Lung (tissue), 12 donors: ENCODE measurements around the gene ADGRL1. TPM values are rescaled to one million over a fixed set of nuclear protein-coding genes. Genes with fewer than 3 reads are reported as not detected.

Experiments used
- ATAC-seq: fragments of 200-7000 bp; cut with Tn5 transposase; one replicate; pipeline ENCODE4 v1.9.1; 2020; ENCODE audit warnings: moderate number of reproducible peaks; ENCODE audit not compliant: insufficient read depth, low FRiP score
- DNase-seq, 3 donors: peaks; one replicate each; pipeline ENCODE4 v3.0.0-alpha.2; 2013 to 2017
- H3K27ac ChIP-seq, 2 donors: one replicate each; pipeline ENCODE4 v1.5.1; 2013; ENCODE audit warnings: mild to moderate bottlenecking in 2 of 2, moderate library complexity in 2 of 2, control low read depth in 1 of 2, inconsistent platforms in 1 of 2, low read depth in 1 of 2, low read length in 1 of 2
- H3K27me3 ChIP-seq, 3 donors: one replicate each; pipeline ENCODE4 v1.5.1; 2013; ENCODE audit warnings: low read length in 2 of 3; ENCODE audit not compliant: control insufficient read depth in 3 of 3, insufficient read depth in 3 of 3
- H3K36me3 ChIP-seq, 4 donors: one replicate each; pipeline ENCODE4 v1.5.1; 2013; ENCODE audit warnings: low read length in 4 of 4, mild to moderate bottlenecking in 1 of 4, moderate library complexity in 1 of 4; ENCODE audit not compliant: control insufficient read depth in 4 of 4, insufficient read depth in 4 of 4
- H3K4me1 ChIP-seq, 5 donors: one replicate each; pipeline ENCODE4 v1.5.1; 2013; ENCODE audit warnings: low read length in 5 of 5, mild to moderate bottlenecking in 2 of 5, moderate library complexity in 1 of 5; ENCODE audit not compliant: control insufficient read depth in 5 of 5, insufficient read depth in 5 of 5
- H3K4me3 ChIP-seq: one replicate; pipeline ENCODE4 v1.5.1; 2013; ENCODE audit warnings: mild to moderate bottlenecking, control low read depth, moderate library complexity
- H3K9ac ChIP-seq, 2 donors: one replicate each; pipeline ENCODE4 v1.5.1; 2013; ENCODE audit warnings: low read length in 2 of 2, control low read depth in 1 of 2; ENCODE audit not compliant: insufficient read depth in 1 of 2
- H3K9me3 ChIP-seq, 4 donors: one replicate each; pipeline ENCODE4 v1.5.1; 2013; ENCODE audit warnings: low read length in 3 of 4, mild to moderate bottlenecking in 1 of 4, moderate library complexity in 1 of 4; ENCODE audit not compliant: control insufficient read depth in 4 of 4, insufficient read depth in 3 of 4
- WGBS, 2 donors: extraction: QIAGEN DNeasy Blood & Tissue Kit; methylation state at CpG; one replicate each; pipeline ENCODE4 v1.1.7; 2013; 5-methylcytosine and 5-hydroxymethylcytosine counted together
- polyA plus RNA-seq, 2 donors: library from polyadenylated mRNA; stranded (reverse); fragments of 200-250 nt; gene quantifications; one replicate each; pipeline ENCODE4 v1.2.1, GENCODE V29; 2013
- total RNA-seq, 2 donors: library from RNA; depleted of rRNA in 1 of 2; stranded (reverse); fragments of >200 nt in 1 of 2; gene quantifications; one replicate each; pipeline ENCODE4 v1.2.1, GENCODE V29; 2014 to 2021
- TF ChIP-seq, protein P1 (sequence below): IDR thresholded peaks from 2 replicates; pipeline ENCODE4 v1.5.1; 2012; ENCODE audit warnings: mild to moderate bottlenecking; ENCODE audit errors: control extremely low read depth, extremely low read depth
- donor health status: control.
- donor health status: control.
- donor health status: Bipolar disorder and iron deficiency.
- donor health status: healthy.
- donor health status: DM: yes; HTN: yes; CAD: no.

ADGRL1 gene
- total and polyA plus RNA-seq, 4 donors, result 9.4 to 35.9 (median 19.3) TPM

DNA sequence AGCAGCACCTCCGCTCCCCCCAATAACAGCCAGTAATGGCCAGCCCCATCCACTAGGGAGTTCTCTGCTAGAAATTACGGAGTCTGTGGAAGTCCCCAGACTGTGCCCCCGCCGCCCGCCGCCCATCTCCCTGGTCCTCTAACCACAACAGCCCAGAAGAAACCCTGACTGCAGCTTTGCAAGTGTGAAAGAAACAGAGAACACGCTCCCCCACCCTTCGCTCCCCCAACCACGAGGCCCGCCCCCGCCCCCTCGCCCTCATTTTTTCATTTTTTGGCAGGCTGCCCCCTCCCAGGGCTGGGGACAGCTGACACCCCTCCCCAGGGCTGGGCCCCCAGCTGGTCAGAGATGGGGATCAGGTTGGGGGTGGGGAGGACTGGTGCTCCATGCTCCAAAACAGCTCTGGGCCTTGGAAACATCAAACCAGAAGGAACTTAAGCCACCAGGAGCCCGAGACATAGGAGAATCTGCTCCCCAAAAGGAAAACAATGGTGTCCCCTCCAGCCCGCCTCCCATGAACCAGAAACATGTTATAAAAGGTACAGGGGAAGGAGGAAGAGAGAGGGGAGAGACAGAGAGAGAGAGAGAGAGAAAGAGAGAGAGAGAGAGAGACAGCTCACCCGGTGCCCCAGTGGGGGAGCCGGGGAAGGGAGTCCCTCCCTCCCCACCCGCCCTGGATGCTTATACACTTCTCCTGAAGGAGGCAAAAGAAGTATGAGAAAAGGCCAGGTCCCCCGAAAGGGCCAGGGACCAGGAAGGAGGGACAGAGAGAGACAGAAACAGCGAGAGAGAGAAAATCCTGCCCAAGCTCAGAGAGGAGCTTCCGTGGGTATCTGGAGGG lies 39.8 kb downstream of the ADGRL1 start:
- H3K4me3 ChIP-seq, result no peak overlapping the region

DNA sequence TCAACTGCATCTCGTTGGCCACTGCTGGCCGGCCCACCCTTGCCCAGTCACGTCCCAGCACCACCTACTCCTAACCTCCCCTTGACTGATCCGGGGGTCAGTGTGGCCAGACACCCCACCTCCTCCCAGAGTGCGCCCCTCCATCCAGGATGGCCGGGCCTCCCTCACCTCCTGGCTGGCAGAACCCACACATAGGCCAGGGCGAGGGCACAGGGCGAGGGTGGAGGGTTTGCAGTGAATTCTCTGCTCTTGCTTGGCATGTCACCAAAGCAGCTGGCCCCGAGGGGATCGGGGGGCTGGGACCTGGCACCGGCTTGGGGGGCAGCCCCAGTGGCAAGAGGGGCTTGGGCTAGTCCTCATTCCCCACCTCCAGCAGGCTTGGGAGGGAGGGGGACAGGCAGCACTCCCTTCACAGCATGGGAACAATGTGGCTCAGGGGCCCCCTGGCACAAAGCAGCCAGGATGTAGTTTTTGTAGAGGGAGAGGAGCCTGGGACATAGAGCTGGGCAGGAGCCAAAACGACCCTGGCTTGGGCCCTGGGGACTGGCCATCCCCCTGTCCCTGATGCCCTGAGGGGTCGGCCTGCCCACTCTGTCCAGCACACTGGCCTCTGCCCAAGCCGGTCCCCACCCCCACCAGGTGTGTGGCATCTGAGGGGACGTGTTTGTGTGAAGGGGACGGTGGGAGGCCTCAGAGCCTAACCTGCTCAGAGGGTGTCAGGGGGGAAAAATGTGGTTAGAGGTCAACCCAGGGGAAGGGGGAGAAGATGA lies 41.1 kb downstream of the ADGRL1 start:
- no peak overlapping the region for H3K27ac ChIP-seq
- no peak overlapping the region for H3K9ac ChIP-seq
- peaks cover 0 to 10% (median 7%) of the 10 kb centered on the region in 4 donors for H3K36me3 ChIP-seq
- H3K4me3 ChIP-seq, result no peak overlapping the region
- ATAC-seq (no peak), DNase-seq (no peak)
- H3K27me3 ChIP-seq, result no peaks in the 10 kb centered on the region
- H3K9me3 ChIP-seq, result peaks cover 0 to 3% (median 0%) of the 10 kb centered on the region in 4 donors
- TF ChIP-seq, protein P1, sequence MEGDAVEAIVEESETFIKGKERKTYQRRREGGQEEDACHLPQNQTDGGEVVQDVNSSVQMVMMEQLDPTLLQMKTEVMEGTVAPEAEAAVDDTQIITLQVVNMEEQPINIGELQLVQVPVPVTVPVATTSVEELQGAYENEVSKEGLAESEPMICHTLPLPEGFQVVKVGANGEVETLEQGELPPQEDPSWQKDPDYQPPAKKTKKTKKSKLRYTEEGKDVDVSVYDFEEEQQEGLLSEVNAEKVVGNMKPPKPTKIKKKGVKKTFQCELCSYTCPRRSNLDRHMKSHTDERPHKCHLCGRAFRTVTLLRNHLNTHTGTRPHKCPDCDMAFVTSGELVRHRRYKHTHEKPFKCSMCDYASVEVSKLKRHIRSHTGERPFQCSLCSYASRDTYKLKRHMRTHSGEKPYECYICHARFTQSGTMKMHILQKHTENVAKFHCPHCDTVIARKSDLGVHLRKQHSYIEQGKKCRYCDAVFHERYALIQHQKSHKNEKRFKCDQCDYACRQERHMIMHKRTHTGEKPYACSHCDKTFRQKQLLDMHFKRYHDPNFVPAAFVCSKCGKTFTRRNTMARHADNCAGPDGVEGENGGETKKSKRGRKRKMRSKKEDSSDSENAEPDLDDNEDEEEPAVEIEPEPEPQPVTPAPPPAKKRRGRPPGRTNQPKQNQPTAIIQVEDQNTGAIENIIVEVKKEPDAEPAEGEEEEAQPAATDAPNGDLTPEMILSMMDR, result no peak
- 82 to 88% methylated on average over 13 to 16 of the region's 16 CpGs for WGBS, 2 donors
- H3K4me1 ChIP-seq, result peaks cover 0 to 44% (median 7%) of the 10 kb centered on the region in 5 donors

More for the DNA sequence above, 39.8 kb downstream of the ADGRL1 start:
- Histone ChIP-seq H3K4me1 (peaks cover 0 to 44% (median 7%) of the 10 kb centered on the region in 5 donors), H3K9ac (no peak overlapping the region), H3K36me3 (peaks cover 0 to 18% (median 13%) of the 10 kb centered on the region in 4 donors), H3K27ac (no peak overlapping the region), H3K9me3 (peaks cover 0 to 3% (median 0%) of the 10 kb centered on the region in 4 donors), H3K27me3 (no peaks in the 10 kb centered on the region)
- ATAC-seq (no peak), DNase-seq (peak; percentile 73 to 84 (median 75))
- TF ChIP-seq, protein P1, result no peak
- WGBS, 2 donors, result 45 to 64% methylated on average over 20 of the region's 20 CpGs

DNA sequence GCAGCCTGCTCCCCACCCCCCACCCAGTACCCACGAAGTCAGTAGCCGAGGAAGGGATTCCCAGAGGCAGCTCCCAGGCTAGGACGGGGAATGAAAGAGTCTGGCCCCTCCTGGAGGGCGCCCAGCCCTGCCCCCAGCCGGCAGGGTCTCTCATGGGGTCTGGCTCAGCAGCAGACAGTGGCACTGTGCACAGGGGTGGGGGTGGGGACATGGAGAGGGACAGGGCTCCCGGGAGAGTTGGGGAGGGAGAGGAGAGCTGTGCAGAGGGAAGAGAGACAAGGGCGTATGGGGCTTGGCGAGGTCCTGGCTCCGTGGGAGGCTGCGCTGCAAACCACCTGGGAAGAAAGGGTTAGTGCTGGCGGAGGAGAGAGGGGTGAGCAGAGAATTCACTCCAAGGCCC lies 41.9 kb downstream of the ADGRL1 start:
- Histone ChIP-seq H3K27ac (no peak overlapping the region), H3K36me3 (peaks cover 0 to 11% (median 8%) of the 10 kb centered on the region in 4 donors), H3K27me3 (no peaks in the 10 kb centered on the region), H3K4me3 (no peak overlapping the region), H3K4me1 (peaks cover 0 to 44% (median 7%) of the 10 kb centered on the region in 5 donors), H3K9me3 (peaks cover 0 to 3% (median 0%) of the 10 kb centered on the region in 4 donors), H3K9ac (no peak overlapping the region)
- ATAC-seq (no peak), DNase-seq (no peak)
- TF ChIP-seq, protein P1, result no peak
- 81 to 82% methylated on average over 11 of the region's 11 CpGs for WGBS, 2 donors
